ENCODE results near the gene SCP2.

DNA sequence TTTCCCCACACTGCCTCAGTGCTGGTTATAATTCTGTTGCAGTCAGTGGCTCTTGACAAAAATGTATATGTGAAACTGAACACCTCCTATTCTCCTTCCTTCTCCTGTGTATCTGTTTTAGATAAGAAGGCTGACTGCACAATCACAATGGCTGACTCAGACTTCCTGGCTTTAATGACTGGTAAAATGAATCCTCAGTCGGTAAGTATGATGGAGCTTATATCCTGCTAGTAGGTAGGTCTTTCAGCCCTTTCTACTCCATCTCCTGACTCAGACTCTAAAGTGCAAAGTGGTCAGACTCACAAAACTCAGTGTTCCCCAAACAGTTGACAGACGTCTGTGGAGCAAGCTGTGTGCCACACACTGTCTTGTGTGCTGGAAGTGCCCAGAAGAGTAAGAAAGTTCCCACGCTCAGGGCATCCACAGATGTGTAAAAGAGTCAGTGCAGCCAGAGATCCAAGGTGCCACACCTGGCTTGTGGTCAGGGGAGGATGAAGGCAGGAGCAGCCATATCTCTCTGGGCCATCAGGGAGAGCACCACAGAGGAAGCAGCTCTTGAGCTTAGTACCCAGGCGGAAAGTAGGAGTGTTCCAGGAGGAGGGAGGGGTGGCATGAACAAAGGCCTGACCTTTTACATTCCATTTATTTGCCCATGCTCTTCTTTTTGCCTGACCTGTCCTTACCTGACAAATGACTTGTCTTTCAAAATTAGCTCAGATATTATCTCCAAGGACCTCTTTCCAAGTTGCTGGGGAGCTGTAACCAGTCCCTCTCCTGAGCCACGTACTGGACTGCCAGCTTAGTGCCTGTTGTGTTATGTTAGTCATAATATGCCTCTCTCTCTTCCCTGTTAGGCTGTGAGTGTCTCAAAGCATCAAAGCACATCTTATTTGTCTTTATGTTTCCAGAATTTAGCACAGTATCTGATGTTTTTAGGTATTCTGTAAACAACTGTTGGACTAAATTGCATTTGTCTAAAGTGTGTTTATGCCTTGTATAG is 121.0 kb downstream of the SCP2 start:
- no peak for TF ChIP-seq EZH2 (IDR thresholded peaks at IDR 0.05; ENCODE audit: borderline replicate concordance, low read length)
- TF ChIP-seq, protein P1, sequence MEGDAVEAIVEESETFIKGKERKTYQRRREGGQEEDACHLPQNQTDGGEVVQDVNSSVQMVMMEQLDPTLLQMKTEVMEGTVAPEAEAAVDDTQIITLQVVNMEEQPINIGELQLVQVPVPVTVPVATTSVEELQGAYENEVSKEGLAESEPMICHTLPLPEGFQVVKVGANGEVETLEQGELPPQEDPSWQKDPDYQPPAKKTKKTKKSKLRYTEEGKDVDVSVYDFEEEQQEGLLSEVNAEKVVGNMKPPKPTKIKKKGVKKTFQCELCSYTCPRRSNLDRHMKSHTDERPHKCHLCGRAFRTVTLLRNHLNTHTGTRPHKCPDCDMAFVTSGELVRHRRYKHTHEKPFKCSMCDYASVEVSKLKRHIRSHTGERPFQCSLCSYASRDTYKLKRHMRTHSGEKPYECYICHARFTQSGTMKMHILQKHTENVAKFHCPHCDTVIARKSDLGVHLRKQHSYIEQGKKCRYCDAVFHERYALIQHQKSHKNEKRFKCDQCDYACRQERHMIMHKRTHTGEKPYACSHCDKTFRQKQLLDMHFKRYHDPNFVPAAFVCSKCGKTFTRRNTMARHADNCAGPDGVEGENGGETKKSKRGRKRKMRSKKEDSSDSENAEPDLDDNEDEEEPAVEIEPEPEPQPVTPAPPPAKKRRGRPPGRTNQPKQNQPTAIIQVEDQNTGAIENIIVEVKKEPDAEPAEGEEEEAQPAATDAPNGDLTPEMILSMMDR (IDR thresholded peaks at IDR 0.05; ENCODE audit: low read length) = no peak
